ENCODE results near the gene AUTS2. TPM values are rescaled to one million over a fixed set of nuclear protein-coding genes. Genes with fewer than 3 reads are reported as not detected.

AUTS2 gene
- total RNA-seq, 1 donor from 2014 or later = 2.1 TPM

GRCh38 chr7:70047891-70048448, 449.7 kb downstream of the AUTS2 start:
- Mint-ChIP-seq H3K27ac (no peak overlapping the region), H3K4me3 (no peak overlapping the region), H3K9me3 (no peaks in the 10 kb centered on the region), H3K4me1 (no peaks in the 10 kb centered on the region), H3K36me3 (ENCODE audit: low read depth) (no peaks in the 10 kb centered on the region), H3K27me3 (no peaks in the 10 kb centered on the region)
- DNase-seq = no peak
- intact Hi-C loops (cut with micrococcal nuclease) = no loop called here

GRCh38 chr7:70051726-70052125, 453.5 kb downstream of the AUTS2 start:
- no peak overlapping the region for H3K27ac Mint-ChIP-seq
- no peak for DNase-seq
- no peaks in the 10 kb centered on the region for H3K4me1 Mint-ChIP-seq
- no peaks in the 10 kb centered on the region for H3K9me3 Mint-ChIP-seq
- no peak overlapping the region for H3K4me3 Mint-ChIP-seq
- H3K27me3 Mint-ChIP-seq = no peaks in the 10 kb centered on the region
- intact Hi-C loops (cut with micrococcal nuclease) = no loop called here
- no peaks in the 10 kb centered on the region for H3K36me3 Mint-ChIP-seq (ENCODE audit: low read depth)

- no peaks in the 10 kb centered on the region for H3K4me1 Mint-ChIP-seq
- intact Hi-C loops (cut with micrococcal nuclease) = no loop called here
- no peaks in the 10 kb centered on the region for H3K9me3 Mint-ChIP-seq
- no peak for DNase-seq
- no peak overlapping the region for H3K4me3 Mint-ChIP-seq
- H3K36me3 Mint-ChIP-seq (ENCODE audit: low read depth) = no peaks in the 10 kb centered on the region
- H3K27ac Mint-ChIP-seq = no peak overlapping the region
- no peaks in the 10 kb centered on the region for H3K27me3 Mint-ChIP-seq
Observed at GRCh38 chr7:70052691-70053090, 454.4 kb downstream of the AUTS2 start.

GRCh38 chr7:70053421-70053820, 455.1 kb downstream of the AUTS2 start:
- intact Hi-C loops (cut with micrococcal nuclease) = no loop called here
- Mint-ChIP-seq H3K36me3 (ENCODE audit: low read depth) (no peaks in the 10 kb centered on the region), H3K27ac (no peak overlapping the region), H3K9me3 (no peaks in the 10 kb centered on the region), H3K27me3 (no peaks in the 10 kb centered on the region), H3K4me3 (no peak overlapping the region), H3K4me1 (no peaks in the 10 kb centered on the region)
- DNase-seq = no peak

GRCh38 chr7:70053989-70054388, 455.7 kb downstream of the AUTS2 start:
- H3K36me3 Mint-ChIP-seq (ENCODE audit: low read depth) = no peaks in the 10 kb centered on the region
- H3K4me3 Mint-ChIP-seq = no peak overlapping the region
- H3K27me3 Mint-ChIP-seq = no peaks in the 10 kb centered on the region
- intact Hi-C loops (cut with micrococcal nuclease) = no loop called here
- no peak overlapping the region for H3K27ac Mint-ChIP-seq
- H3K9me3 Mint-ChIP-seq = no peaks in the 10 kb centered on the region
- no peak for DNase-seq
- no peaks in the 10 kb centered on the region for H3K4me1 Mint-ChIP-seq

GRCh38 chr7:70056363-70056762, 458.1 kb downstream of the AUTS2 start:
- Mint-ChIP-seq H3K36me3 (ENCODE audit: low read depth) (no peaks in the 10 kb centered on the region), H3K4me3 (no peak overlapping the region), H3K4me1 (no peaks in the 10 kb centered on the region), H3K27me3 (no peaks in the 10 kb centered on the region), H3K9me3 (no peaks in the 10 kb centered on the region), H3K27ac (no peak overlapping the region)
- intact Hi-C loops (cut with micrococcal nuclease) = no loop called here
- no peak for DNase-seq

GRCh38 chr7:70060298-70061068, 462.2 kb downstream of the AUTS2 start:
- Mint-ChIP-seq H3K4me1 (no peaks in the 10 kb centered on the region), H3K27me3 (no peaks in the 10 kb centered on the region), H3K4me3 (no peak overlapping the region), H3K36me3 (ENCODE audit: low read depth) (no peaks in the 10 kb centered on the region), H3K9me3 (peaks cover 6% of the 10 kb centered on the region), H3K27ac (no peak overlapping the region)
- no peak for DNase-seq
- intact Hi-C loops (cut with micrococcal nuclease) = no loop called here

GRCh38 chr7:70063371-70063770, 465.1 kb downstream of the AUTS2 start:
- DNase-seq = no peak
- intact Hi-C loops (cut with micrococcal nuclease) = no loop called here
- no peak overlapping the region for H3K4me3 Mint-ChIP-seq
- peaks cover 6% of the 10 kb centered on the region for H3K9me3 Mint-ChIP-seq
- H3K4me1 Mint-ChIP-seq = no peaks in the 10 kb centered on the region
- no peaks in the 10 kb centered on the region for H3K36me3 Mint-ChIP-seq (ENCODE audit: low read depth)
- no peak overlapping the region for H3K27ac Mint-ChIP-seq
- no peaks in the 10 kb centered on the region for H3K27me3 Mint-ChIP-seq

GRCh38 chr7:70063927-70064326, 465.7 kb downstream of the AUTS2 start:
- DNase-seq = no peak
- H3K36me3 Mint-ChIP-seq (ENCODE audit: low read depth) = no peaks in the 10 kb centered on the region
- H3K27me3 Mint-ChIP-seq = no peaks in the 10 kb centered on the region
- intact Hi-C loops (cut with micrococcal nuclease) = no loop called here
- no peaks in the 10 kb centered on the region for H3K4me1 Mint-ChIP-seq
- no peak overlapping the region for H3K4me3 Mint-ChIP-seq
- peaks cover 6% of the 10 kb centered on the region for H3K9me3 Mint-ChIP-seq
- no peak overlapping the region for H3K27ac Mint-ChIP-seq

GRCh38 chr7:70066844-70067243, 468.6 kb downstream of the AUTS2 start:
- DNase-seq = no peak
- no peaks in the 10 kb centered on the region for H3K36me3 Mint-ChIP-seq (ENCODE audit: low read depth)

GRCh38 chr7:70068531-70068930, 470.3 kb downstream of the AUTS2 start:
- H3K27me3 Mint-ChIP-seq = no peaks in the 10 kb centered on the region
- no peak for DNase-seq
- H3K9me3 Mint-ChIP-seq = peaks cover 2% of the 10 kb centered on the region
- H3K4me1 Mint-ChIP-seq = no peaks in the 10 kb centered on the region
- no peak overlapping the region for H3K27ac Mint-ChIP-seq
- no peak overlapping the region for H3K4me3 Mint-ChIP-seq
- intact Hi-C loops (cut with micrococcal nuclease) = no loop called here
- H3K36me3 Mint-ChIP-seq (ENCODE audit: low read depth) = no peaks in the 10 kb centered on the region

More at GRCh38 chr7:70066844-70067243, 468.6 kb downstream of the AUTS2 start:
- H3K27ac Mint-ChIP-seq = no peak overlapping the region
- H3K27me3 Mint-ChIP-seq = no peaks in the 10 kb centered on the region
- peaks cover 6% of the 10 kb centered on the region for H3K9me3 Mint-ChIP-seq
- intact Hi-C loops (cut with micrococcal nuclease) = no loop called here
- H3K4me3 Mint-ChIP-seq = no peak overlapping the region
- no peaks in the 10 kb centered on the region for H3K4me1 Mint-ChIP-seq

- no peak overlapping the region for H3K27ac Mint-ChIP-seq
- H3K4me3 Mint-ChIP-seq = no peak overlapping the region
- H3K27me3 Mint-ChIP-seq = no peaks in the 10 kb centered on the region
Observed at GRCh38 chr7:70069977-70070376, 471.7 kb downstream of the AUTS2 start.

GRCh38 chr7:70071766-70072165, 473.5 kb downstream of the AUTS2 start:
- Mint-ChIP-seq H3K9me3 (no peaks in the 10 kb centered on the region), H3K4me3 (no peak overlapping the region), H3K27me3 (no peaks in the 10 kb centered on the region), H3K4me1 (no peaks in the 10 kb centered on the region), H3K27ac (no peak overlapping the region), H3K36me3 (ENCODE audit: low read depth) (no peaks in the 10 kb centered on the region)
- intact Hi-C loops (cut with micrococcal nuclease) = no loop called here
- DNase-seq = no peak

More at GRCh38 chr7:70069977-70070376, 471.7 kb downstream of the AUTS2 start:
- H3K4me1 Mint-ChIP-seq = no peaks in the 10 kb centered on the region
- DNase-seq = no peak
- intact Hi-C loops (cut with micrococcal nuclease) = no loop called here
- no peaks in the 10 kb centered on the region for H3K36me3 Mint-ChIP-seq (ENCODE audit: low read depth)
- no peaks in the 10 kb centered on the region for H3K9me3 Mint-ChIP-seq

GRCh38 chr7:70072220-70072619, 473.9 kb downstream of the AUTS2 start:
- no peaks in the 10 kb centered on the region for H3K9me3 Mint-ChIP-seq
- intact Hi-C loops (cut with micrococcal nuclease) = no loop called here
- H3K27ac Mint-ChIP-seq = no peak overlapping the region
- DNase-seq = no peak
- H3K36me3 Mint-ChIP-seq (ENCODE audit: low read depth) = no peaks in the 10 kb centered on the region
- H3K4me3 Mint-ChIP-seq = no peak overlapping the region
- no peaks in the 10 kb centered on the region for H3K27me3 Mint-ChIP-seq
- no peaks in the 10 kb centered on the region for H3K4me1 Mint-ChIP-seq

- Mint-ChIP-seq H3K27ac (no peak overlapping the region), H3K4me1 (no peaks in the 10 kb centered on the region), H3K36me3 (ENCODE audit: low read depth) (no peaks in the 10 kb centered on the region), H3K4me3 (no peak overlapping the region), H3K9me3 (no peaks in the 10 kb centered on the region), H3K27me3 (no peaks in the 10 kb centered on the region)
- intact Hi-C loops (cut with micrococcal nuclease) = no loop called here
- DNase-seq = no peak
Observed at GRCh38 chr7:70076325-70076724, 478.1 kb downstream of the AUTS2 start.

Data from activated CD4-positive, alpha-beta T cell treated with anti-CD3 and anti-CD28 coated beads, Interleukin-2, amount 10 ng/mL, durations not matched to agents 24 days and 14 days (primary cell).